KMS-11 (cell line): Measurements from ENCODE around the gene PDZD8.

Experiments
- H2AFZ ChIP-seq: fragments of 200-600 bp; sonication (generic); 2 replicates; pipeline ENCODE4 v1.6.1; 2016; ENCODE audit warnings: antibody characterized with exemption, mixed run types, low read depth
- H3K27ac ChIP-seq: fragments of 200-600 bp; sonication (generic); 2 replicates; pipeline ENCODE4 v1.6.1; 2016; ENCODE audit warnings: mild to moderate bottlenecking, mixed run types
- H3K27me3 ChIP-seq: fragments of 200-600 bp; sonication (generic); 2 replicates; pipeline ENCODE4 v1.6.1; 2017; ENCODE audit warnings: mild to moderate bottlenecking, low read depth, mixed run types, moderate library complexity; ENCODE audit not compliant: insufficient read depth
- H3K36me3 ChIP-seq: fragments of 200-600 bp; sonication (generic); 2 replicates; pipeline ENCODE4 v1.6.1; 2017; ENCODE audit warnings: mild to moderate bottlenecking, mixed run types; ENCODE audit not compliant: insufficient read depth
- H3K4me1 ChIP-seq: fragments of 200-600 bp; sonication (generic); 2 replicates; pipeline ENCODE4 v1.6.1; 2016; ENCODE audit warnings: mild to moderate bottlenecking, low read depth, mixed run types; ENCODE audit not compliant: poor library complexity, severe bottlenecking
- H3K4me2 ChIP-seq: fragments of 200-600 bp; sonication (generic); 2 replicates; pipeline ENCODE4 v1.7.0; 2016; ENCODE audit warnings: mild to moderate bottlenecking, mixed run types
- H3K4me3 ChIP-seq: fragments of 200-600 bp; sonication (generic); IDR thresholded peaks from 2 replicates; pipeline ENCODE4 v1.6.1; 2017; ENCODE audit warnings: low read depth, low read length, mixed read lengths; ENCODE audit not compliant: insufficient read depth
- H3K79me2 ChIP-seq: fragments of 200-600 bp; sonication (generic); 2 replicates; pipeline ENCODE4 v1.6.1; 2016; ENCODE audit warnings: low read depth, mixed run types; ENCODE audit not compliant: insufficient read depth
- H3K9ac ChIP-seq: fragments of 200-600 bp; sonication (generic); 2 replicates; pipeline ENCODE4 v1.6.1; 2016; ENCODE audit warnings: mild to moderate bottlenecking, mixed run types
- H4K20me1 ChIP-seq: fragments of 200-600 bp; sonication (generic); 2 replicates; pipeline ENCODE4 v1.6.1; 2016; ENCODE audit warnings: mild to moderate bottlenecking, mixed run types; ENCODE audit not compliant: insufficient read depth
- CTCF ChIP-seq: fragments of 200-600 bp; sonication (generic); conservative IDR thresholded peaks from 2 replicates; pipeline ENCODE4 v1.6.1; 2017; ENCODE audit warnings: low read depth, mild to moderate bottlenecking, antibody characterized with exemption, low read length, moderate library complexity, mixed read lengths

Gene PDZD8

GRCh38 chr10:117318909-117319308 is 56.3 kb downstream of the PDZD8 start:
- Histone ChIP-seq H3K4me3 (no peak overlapping the region), H3K4me1 (peaks cover 3% of the 10 kb centered on the region), H3K27me3 (no peaks in the 10 kb centered on the region), H3K9ac (no peak overlapping the region), H4K20me1 (peaks cover 12% of the 10 kb centered on the region), H3K79me2 (no peaks in the 10 kb centered on the region), H3K27ac (no peak overlapping the region), H2AFZ (no peak overlapping the region), H3K36me3 (no peaks in the 10 kb centered on the region), H3K4me2 (no peak overlapping the region)
- peak; percentile 45; the same call in 1 of the 2 replicates for TF ChIP-seq CTCF

GRCh38 chr10:117316701-117317100 is 58.5 kb downstream of the PDZD8 start:
- no peak overlapping the region for H3K27ac ChIP-seq
- H2AFZ ChIP-seq, result no peak overlapping the region
- TF ChIP-seq CTCF, result no peak
- no peak overlapping the region for H3K9ac ChIP-seq
- H3K4me2 ChIP-seq, result no peak overlapping the region
- no peaks in the 10 kb centered on the region for H3K79me2 ChIP-seq
- H4K20me1 ChIP-seq, result peaks cover 12% of the 10 kb centered on the region
- H3K4me1 ChIP-seq, result peaks cover 3% of the 10 kb centered on the region
- H3K36me3 ChIP-seq, result no peaks in the 10 kb centered on the region
- H3K4me3 ChIP-seq, result no peak overlapping the region
- H3K27me3 ChIP-seq, result no peaks in the 10 kb centered on the region

GRCh38 chr10:117313641-117314040 is 61.6 kb downstream of the PDZD8 start:
- Histone ChIP-seq H3K9ac (no peak overlapping the region), H3K79me2 (no peaks in the 10 kb centered on the region), H3K27ac (no peak overlapping the region), H4K20me1 (0 out of 2 replicates have a peak, but pooled peaks cover 1% of the 10 kb centered on the region), H3K4me3 (no peak overlapping the region), H2AFZ (no peak overlapping the region), H3K36me3 (no peaks in the 10 kb centered on the region), H3K4me1 (no peaks in the 10 kb centered on the region), H3K4me2 (no peak overlapping the region), H3K27me3 (no peaks in the 10 kb centered on the region)
- no peak for TF ChIP-seq CTCF

- no peak overlapping the region for H2AFZ ChIP-seq
- H3K27me3 ChIP-seq, result no peaks in the 10 kb centered on the region
- no peak overlapping the region for H3K27ac ChIP-seq
- no peaks in the 10 kb centered on the region for H4K20me1 ChIP-seq
- no peak overlapping the region for H3K9ac ChIP-seq
- H3K79me2 ChIP-seq, result no peaks in the 10 kb centered on the region
- no peak for TF ChIP-seq CTCF
- no peak overlapping the region for H3K4me3 ChIP-seq
- H3K4me2 ChIP-seq, result no peak overlapping the region
- no peaks in the 10 kb centered on the region for H3K4me1 ChIP-seq
- H3K36me3 ChIP-seq, result no peaks in the 10 kb centered on the region
These were observed 62.8 kb downstream of the PDZD8 start for GRCh38 chr10:117312430-117312829.

GRCh38 chr10:117311261-117311660 is 64.0 kb downstream of the PDZD8 start:
- H2AFZ ChIP-seq, result no peak overlapping the region

More at GRCh38 chr10:117311261-117311660, 64.0 kb downstream of the PDZD8 start:
- no peaks in the 10 kb centered on the region for H3K4me1 ChIP-seq
- no peak overlapping the region for H3K4me3 ChIP-seq
- H3K9ac ChIP-seq, result no peak overlapping the region
- H4K20me1 ChIP-seq, result no peaks in the 10 kb centered on the region
- no peak overlapping the region for H3K4me2 ChIP-seq
- no peaks in the 10 kb centered on the region for H3K36me3 ChIP-seq
- H3K79me2 ChIP-seq, result no peaks in the 10 kb centered on the region
- no peak for TF ChIP-seq CTCF
- no peaks in the 10 kb centered on the region for H3K27me3 ChIP-seq
- no peak overlapping the region for H3K27ac ChIP-seq
